ENCODE measurements around the gene WNT3A. TPM values are rescaled to one million over a fixed set of nuclear protein-coding genes. Genes with fewer than 3 reads are reported as not detected.

Gene WNT3A
- total and polyA plus RNA-seq, 9 of the 15 experiments (the other 6 are each of a cell fraction or from before 2014, with no cell fraction given), result not detected

DNA sequence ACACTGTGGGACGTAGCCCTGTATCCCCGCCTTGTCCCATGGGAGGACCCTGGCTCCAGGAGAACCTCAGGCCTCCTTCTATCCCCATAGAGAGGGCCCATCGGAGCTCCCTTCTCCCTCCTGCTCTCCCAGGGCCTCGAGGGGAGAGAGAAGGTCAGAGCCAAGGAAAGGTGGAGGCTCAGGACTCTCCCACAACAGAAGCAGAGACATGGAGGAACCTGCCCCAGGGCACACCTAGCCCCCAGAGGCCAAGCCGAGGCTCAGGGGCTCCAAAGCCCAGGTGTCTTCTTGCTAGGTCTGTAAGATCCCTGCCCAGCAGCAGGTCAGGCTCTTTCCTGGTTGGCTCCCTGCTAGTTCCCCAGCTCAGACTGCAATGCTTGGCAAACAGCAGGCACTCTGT, 41.3 kb downstream of the WNT3A start:
- Histone ChIP-seq H3K4me2 (ENCODE audit: insufficient read depth, low read length) (no peak overlapping the region), H2AFZ (ENCODE audit: low read depth, low read length) (no peak overlapping the region), H3K36me3 (ENCODE audit: control insufficient read depth, insufficient read depth, low read length) (no peaks in the 10 kb centered on the region), H3K4me1 (replicated peaks in 1 of 2; ENCODE audit: control insufficient read depth in 2 of 2, insufficient read depth in 2 of 2, low read length in 2 of 2) (peaks cover 0 to 9% of the 10 kb centered on the region in 2 experiments; a peak in 1 of 5 replicates), H3K79me2 (ENCODE audit: control insufficient read depth, insufficient read depth, low read length) (no peaks in the 10 kb centered on the region), H4K20me1 (replicated peaks; ENCODE audit: control insufficient read depth, insufficient read depth, low read length) (0 out of 2 replicates have a peak, but pooled peaks cover 7% of the 10 kb centered on the region), H3K9me3 (replicated peaks; ENCODE audit: control insufficient read depth, insufficient read depth, low read depth, low read length) (no peaks in the 10 kb centered on the region), H3K9ac (ENCODE audit: insufficient read depth in 1 of 2, low read depth in 2 of 2, low read length in 2 of 2) (no peak overlapping the region), H3K4me3 (no peak overlapping the region), H3K27ac (ENCODE audit: extremely low read depth, low read depth, low read length) (no peak overlapping the region), H3K27me3 (ENCODE audit: control insufficient read depth in 2 of 2, insufficient read depth in 2 of 2, low read length in 2 of 2) (peaks cover 50 to 76% of the 10 kb centered on the region in 2 experiments), H3K9me1 (ENCODE audit: control insufficient read depth, insufficient read depth, low read length) (peaks cover 4% of the 10 kb centered on the region)
- BruUV-seq (replicated peaks), result no TSS peak
- ChIA-PET CTCF (ENCODE audit: low intra/inter-chr PET ratio) (no interaction called here), POLR2A (interaction anchor here (0.6 to 0.8 kb wide), 2 partner anchors 12 to 43 kb away, joined by 3 to 4 read pairs; no protein-coding TSS in a partner anchor)
- in situ Hi-C loops (cut with MboI), result no loop called here
- FAIRE-seq (no peak), ATAC-seq (no peak), DNase-seq (ENCODE audit: extremely low read depth in 1 of 4, low spot score in 3 of 4) (no peak)
- 2% methylated on average over 5 of the region's 5 CpGs for WGBS (ENCODE audit: insufficient coverage, low coverage, missing lambda C conversion rate)
- intact Hi-C loops (cut with micrococcal nuclease), result no loop called here
- TF ChIP-seq ZBTB43 (CRISPR knock-in tag; IDR thresholded peaks at IDR 0.05) (no peak), HLTF (IDR thresholded peaks at IDR 0.05) (no peak), ZNF311 (CRISPR knock-in tag; IDR thresholded peaks at IDR 0.05) (no peak), STAT5A (IDR thresholded peaks at IDR 0.05; ENCODE audit: borderline replicate concordance, low read length) (no peak), BACH1 (tag; IDR thresholded peaks at IDR 0.05) (no peak), NONO (IDR thresholded peaks at IDR 0.05; ENCODE audit: low read depth in 2 of 2, low read length in 1 of 2) (no peak), GABPB2 (CRISPR knock-in tag; conservative IDR thresholded peaks at IDR 0.05) (no peak)
- TF ChIP-seq, protein P1, sequence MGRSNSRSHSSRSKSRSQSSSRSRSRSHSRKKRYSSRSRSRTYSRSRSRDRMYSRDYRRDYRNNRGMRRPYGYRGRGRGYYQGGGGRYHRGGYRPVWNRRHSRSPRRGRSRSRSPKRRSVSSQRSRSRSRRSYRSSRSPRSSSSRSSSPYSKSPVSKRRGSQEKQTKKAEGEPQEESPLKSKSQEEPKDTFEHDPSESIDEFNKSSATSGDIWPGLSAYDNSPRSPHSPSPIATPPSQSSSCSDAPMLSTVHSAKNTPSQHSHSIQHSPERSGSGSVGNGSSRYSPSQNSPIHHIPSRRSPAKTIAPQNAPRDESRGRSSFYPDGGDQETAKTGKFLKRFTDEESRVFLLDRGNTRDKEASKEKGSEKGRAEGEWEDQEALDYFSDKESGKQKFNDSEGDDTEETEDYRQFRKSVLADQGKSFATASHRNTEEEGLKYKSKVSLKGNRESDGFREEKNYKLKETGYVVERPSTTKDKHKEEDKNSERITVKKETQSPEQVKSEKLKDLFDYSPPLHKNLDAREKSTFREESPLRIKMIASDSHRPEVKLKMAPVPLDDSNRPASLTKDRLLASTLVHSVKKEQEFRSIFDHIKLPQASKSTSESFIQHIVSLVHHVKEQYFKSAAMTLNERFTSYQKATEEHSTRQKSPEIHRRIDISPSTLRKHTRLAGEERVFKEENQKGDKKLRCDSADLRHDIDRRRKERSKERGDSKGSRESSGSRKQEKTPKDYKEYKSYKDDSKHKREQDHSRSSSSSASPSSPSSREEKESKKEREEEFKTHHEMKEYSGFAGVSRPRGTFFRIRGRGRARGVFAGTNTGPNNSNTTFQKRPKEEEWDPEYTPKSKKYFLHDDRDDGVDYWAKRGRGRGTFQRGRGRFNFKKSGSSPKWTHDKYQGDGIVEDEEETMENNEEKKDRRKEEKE (IDR thresholded peaks at IDR 0.05; ENCODE audit: borderline replicate concordance in 1 of 2, control insufficient read depth in 1 of 2, low read depth in 2 of 2, low read length in 1 of 2), result no peak
- TF ChIP-seq, protein P2, sequence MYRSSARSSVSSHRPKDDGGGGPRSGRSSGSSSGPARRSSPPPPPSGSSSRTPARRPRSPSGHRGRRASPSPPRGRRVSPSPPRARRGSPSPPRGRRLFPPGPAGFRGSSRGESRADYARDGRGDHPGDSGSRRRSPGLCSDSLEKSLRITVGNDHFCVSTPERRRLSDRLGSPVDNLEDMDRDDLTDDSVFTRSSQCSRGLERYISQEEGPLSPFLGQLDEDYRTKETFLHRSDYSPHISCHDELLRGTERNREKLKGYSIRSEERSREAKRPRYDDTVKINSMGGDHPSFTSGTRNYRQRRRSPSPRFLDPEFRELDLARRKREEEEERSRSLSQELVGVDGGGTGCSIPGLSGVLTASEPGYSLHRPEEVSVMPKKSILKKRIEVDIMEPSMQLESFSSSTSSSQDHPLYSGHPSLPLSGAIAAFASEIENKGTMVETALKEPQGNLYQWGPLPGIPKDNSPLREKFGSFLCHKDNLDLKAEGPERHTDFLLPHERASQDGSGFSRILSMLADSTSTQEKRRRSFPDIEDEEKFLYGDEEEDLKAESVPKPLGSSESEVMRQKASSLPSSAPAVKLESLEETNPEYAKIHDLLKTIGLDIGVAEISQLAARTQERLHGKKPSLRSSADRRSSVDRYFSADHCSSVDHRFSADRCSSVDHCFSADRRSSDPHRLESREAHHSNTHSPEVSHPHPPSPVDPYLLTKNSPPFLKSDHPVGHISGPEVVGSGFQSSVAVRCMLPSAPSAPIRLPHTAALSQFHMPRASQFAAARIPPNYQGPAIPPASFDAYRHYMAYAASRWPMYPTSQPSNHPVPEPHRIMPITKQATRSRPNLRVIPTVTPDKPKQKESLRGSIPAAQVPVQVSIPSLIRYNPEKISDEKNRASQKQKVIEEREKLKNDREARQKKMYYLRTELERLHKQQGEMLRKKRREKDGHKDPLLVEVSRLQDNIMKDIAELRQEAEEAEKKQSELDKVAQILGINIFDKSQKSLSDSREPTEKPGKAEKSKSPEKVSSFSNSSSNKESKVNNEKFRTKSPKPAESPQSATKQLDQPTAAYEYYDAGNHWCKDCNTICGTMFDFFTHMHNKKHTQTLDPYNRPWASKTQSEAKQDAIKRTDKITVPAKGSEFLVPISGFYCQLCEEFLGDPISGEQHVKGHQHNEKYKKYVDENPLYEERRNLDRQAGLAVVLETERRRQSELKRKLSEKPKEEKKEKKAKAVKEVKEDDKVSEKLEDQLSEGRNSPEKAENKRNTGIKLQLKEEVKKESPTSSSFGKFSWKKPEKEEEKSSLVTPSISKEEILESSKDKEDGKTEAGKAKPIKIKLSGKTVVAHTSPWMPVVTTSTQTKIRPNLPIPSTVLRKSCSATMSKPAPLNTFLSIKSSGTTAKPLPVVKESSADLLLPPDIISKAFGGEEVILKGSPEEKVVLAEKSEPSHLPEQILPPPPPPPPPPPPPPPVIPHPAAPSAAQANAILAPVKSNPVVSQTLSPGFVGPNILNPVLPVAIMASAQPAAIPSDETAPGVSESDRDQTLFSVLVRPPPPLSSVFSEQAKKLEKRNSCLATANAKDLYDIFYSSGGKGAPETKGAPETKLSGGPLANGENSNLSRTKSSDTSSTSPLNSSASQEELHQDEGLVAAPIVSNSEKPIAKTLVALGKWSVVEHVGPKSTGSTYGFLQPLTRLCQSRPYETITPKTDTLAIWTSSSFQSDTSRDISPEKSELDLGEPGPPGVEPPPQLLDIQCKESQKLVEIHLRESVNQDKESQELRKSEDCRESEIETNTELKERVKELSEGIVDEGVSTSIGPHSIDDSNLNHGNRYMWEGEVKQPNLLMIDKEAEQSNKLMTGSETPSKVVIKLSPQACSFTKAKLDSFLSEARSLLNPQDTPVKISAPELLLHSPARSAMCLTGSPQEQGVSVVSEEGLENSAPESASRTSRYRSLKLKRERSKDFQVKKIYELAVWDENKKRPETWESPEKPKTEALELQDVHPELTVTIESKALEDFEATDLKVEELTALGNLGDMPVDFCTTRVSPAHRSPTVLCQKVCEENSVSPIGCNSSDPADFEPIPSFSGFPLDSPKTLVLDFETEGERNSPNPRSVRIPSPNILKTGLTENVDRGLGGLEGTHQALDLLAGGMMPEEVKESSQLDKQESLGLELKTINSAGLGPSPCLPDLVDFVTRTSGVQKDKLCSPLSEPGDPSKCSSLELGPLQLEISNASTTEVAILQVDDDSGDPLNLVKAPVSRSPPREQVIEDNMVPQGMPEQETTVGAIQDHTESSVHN (IDR thresholded peaks at IDR 0.05; ENCODE audit: borderline replicate concordance in 1 of 2, low read depth in 1 of 2), result no peak
